ENCODE measurements around the gene POLR3F.

GRCh38 chr20:18533978-18534644 lies 66.9 kb downstream of the POLR3F start:
- TF ChIP-seq CTCF (IDR thresholded peaks at IDR 0.05; ENCODE audit: extremely low read depth in 1 of 2, insufficient read depth in 1 of 2, low read depth in 1 of 2, low read length in 2 of 2) (no peak), POLR2A (IDR thresholded peaks at IDR 0.05; ENCODE audit: low read depth, low read length) (no peak), FOS (IDR thresholded peaks at IDR 0.05; ENCODE audit: borderline replicate concordance, insufficient read depth, low read length) (no peak), POLR2AphosphoS5 (IDR thresholded peaks at IDR 0.05; ENCODE audit: insufficient read depth, low read depth, low read length) (no peak), EZH2 (IDR thresholded peaks at IDR 0.05; ENCODE audit: borderline replicate concordance, low read depth, low read length, severe bottlenecking) (no peak), JUN (IDR thresholded peaks at IDR 0.05; ENCODE audit: borderline replicate concordance, insufficient read depth, insufficient read length, low read depth) (no peak)
